Activated CD4-positive, alpha-beta memory T cell treated with anti-CD3 and anti-CD28 coated beads, Interleukin-2, amount 10 ng/mL, durations not matched to agents 7 days and 5 days (primary cell): ENCODE measurements around the gene CCL17. TPM values are rescaled to one million over a fixed set of nuclear protein-coding genes. Genes with fewer than 3 reads are reported as not detected.

Source experiments
- CTCF ChIA-PET: fragments of 350-600 bp; sonication (Branson Sonifier 250); formaldehyde crosslinking; loops from one replicate; lab custom pipeline; 2021; ENCODE audit warnings: antibody characterized with exemption, inconsistent platforms; lab: Charles Lee
- POLR2A ChIA-PET: fragments of 350-600 bp; sonication (Branson Sonifier 250); formaldehyde crosslinking; loops from one replicate; lab custom pipeline; 2021; ENCODE audit warnings: antibody characterized with exemption; lab: Charles Lee
- DNase-seq: peaks from one replicate; pipeline ENCODE4 v3.0.0-alpha.2; 2020
- H3K27ac Mint-ChIP-seq: one replicate; pipeline ENCODE4 v1.8.0; 2021; ENCODE audit warnings: mild to moderate bottlenecking, mixed read lengths
- H3K27me3 Mint-ChIP-seq: one replicate; pipeline ENCODE4 v1.8.0; 2021; ENCODE audit warnings: mixed read lengths
- H3K36me3 Mint-ChIP-seq: one replicate; pipeline ENCODE4 v1.8.0; 2021; ENCODE audit warnings: low read depth, mixed read lengths
- H3K4me1 Mint-ChIP-seq: one replicate; pipeline ENCODE4 v1.8.0; 2021; ENCODE audit warnings: mixed read lengths
- H3K4me3 Mint-ChIP-seq: one replicate; pipeline ENCODE4 v1.8.0; 2021; ENCODE audit warnings: mild to moderate bottlenecking, mixed read lengths
- H3K9me3 Mint-ChIP-seq: one replicate; pipeline ENCODE4 v1.8.0; 2021; ENCODE audit warnings: mixed read lengths
- total RNA-seq, 2 experiments: library from RNA; stranded (reverse); gene quantifications; one replicate each; pipeline ENCODE4 v1.2.3, GENCODE V29; 2021

The CCL17 gene
- total RNA-seq, 2 experiments from 2014 or later, result not detected

GRCh38 chr16:57382535-57383275 lies 21.9 kb upstream of the CCL17 start:
- Mint-ChIP-seq H3K4me1 (peaks cover 3% of the 10 kb centered on the region), H3K4me3 (no peak overlapping the region), H3K9me3 (no peaks in the 10 kb centered on the region), H3K27me3 (no peaks in the 10 kb centered on the region), H3K27ac (no peak overlapping the region), H3K36me3 (no peaks in the 10 kb centered on the region)
- ChIA-PET POLR2A (no interaction called here), CTCF (no interaction called here)
- DNase-seq, result no peak

GRCh38 chr16:57383276-57384247 lies 21.0 kb upstream of the CCL17 start:
- POLR2A ChIA-PET, result no interaction called here
- DNase-seq, result no peak
- Mint-ChIP-seq H3K27ac (no peak overlapping the region), H3K4me3 (no peak overlapping the region), H3K4me1 (peaks cover 4% of the 10 kb centered on the region), H3K36me3 (no peaks in the 10 kb centered on the region), H3K9me3 (no peaks in the 10 kb centered on the region), H3K27me3 (no peaks in the 10 kb centered on the region)
- CTCF ChIA-PET, result no interaction called here

GRCh38 chr16:57384248-57385070 lies 20.1 kb upstream of the CCL17 start:
- peaks cover 6% of the 10 kb centered on the region for H3K4me1 Mint-ChIP-seq
- ChIA-PET CTCF (no interaction called here), POLR2A (no interaction called here)
- H3K27ac Mint-ChIP-seq, result no peak overlapping the region
- no peak overlapping the region for H3K4me3 Mint-ChIP-seq
- DNase-seq, result no peak
- peaks cover 5% of the 10 kb centered on the region for H3K9me3 Mint-ChIP-seq
- no peaks in the 10 kb centered on the region for H3K36me3 Mint-ChIP-seq
- H3K27me3 Mint-ChIP-seq, result no peaks in the 10 kb centered on the region

GRCh38 chr16:57385083-57385482 lies 19.5 kb upstream of the CCL17 start:
- CTCF ChIA-PET, result no interaction called here
- H3K9me3 Mint-ChIP-seq, result peaks cover 5% of the 10 kb centered on the region
- DNase-seq, result no peak

GRCh38 chr16:57386381-57386951 lies 18.1 kb upstream of the CCL17 start:
- no peak for DNase-seq
- Mint-ChIP-seq H3K4me1 (peaks cover 6% of the 10 kb centered on the region), H3K27me3 (peaks cover 4% of the 10 kb centered on the region), H3K9me3 (peaks cover 5% of the 10 kb centered on the region), H3K27ac (no peak overlapping the region), H3K36me3 (no peaks in the 10 kb centered on the region), H3K4me3 (no peak overlapping the region)
- POLR2A ChIA-PET, result no interaction called here
- CTCF ChIA-PET, result no interaction called here

More at GRCh38 chr16:57385083-57385482, 19.5 kb upstream of the CCL17 start:
- H3K27me3 Mint-ChIP-seq, result no peaks in the 10 kb centered on the region
- no peaks in the 10 kb centered on the region for H3K36me3 Mint-ChIP-seq
- H3K4me3 Mint-ChIP-seq, result no peak overlapping the region
- H3K4me1 Mint-ChIP-seq, result peaks cover 6% of the 10 kb centered on the region
- H3K27ac Mint-ChIP-seq, result no peak overlapping the region
- POLR2A ChIA-PET, result no interaction called here

- Mint-ChIP-seq H3K4me1 (peaks cover 6% of the 10 kb centered on the region), H3K36me3 (no peaks in the 10 kb centered on the region), H3K9me3 (peaks cover 5% of the 10 kb centered on the region), H3K27ac (no peak overlapping the region), H3K4me3 (no peak overlapping the region), H3K27me3 (peaks cover 4% of the 10 kb centered on the region)
- no peak for DNase-seq
- ChIA-PET POLR2A (no interaction called here), CTCF (no interaction called here)
Measured at GRCh38 chr16:57387598-57388354, 16.8 kb upstream of the CCL17 start.

- Mint-ChIP-seq H3K36me3 (no peaks in the 10 kb centered on the region), H3K27ac (no peak overlapping the region), H3K4me3 (no peak overlapping the region), H3K9me3 (peaks cover 5% of the 10 kb centered on the region), H3K4me1 (peaks cover 6% of the 10 kb centered on the region), H3K27me3 (peaks cover 4% of the 10 kb centered on the region)
- ChIA-PET POLR2A (no interaction called here), CTCF (no interaction called here)
- no peak for DNase-seq
Measured at GRCh38 chr16:57388359-57389086, 16.0 kb upstream of the CCL17 start.

- H3K4me3 Mint-ChIP-seq, result no peak overlapping the region
- peaks cover 6% of the 10 kb centered on the region for H3K4me1 Mint-ChIP-seq
- DNase-seq, result no peak
- ChIA-PET CTCF (no interaction called here), POLR2A (no interaction called here)
- H3K36me3 Mint-ChIP-seq, result no peaks in the 10 kb centered on the region
- peaks cover 5% of the 10 kb centered on the region for H3K9me3 Mint-ChIP-seq
- H3K27me3 Mint-ChIP-seq, result peaks cover 4% of the 10 kb centered on the region
- H3K27ac Mint-ChIP-seq, result no peak overlapping the region
Measured at GRCh38 chr16:57389087-57389468, 15.5 kb upstream of the CCL17 start.

- no peak for DNase-seq
- Mint-ChIP-seq H3K27me3 (peaks cover 4% of the 10 kb centered on the region), H3K4me3 (no peak overlapping the region), H3K4me1 (peaks cover 6% of the 10 kb centered on the region), H3K27ac (no peak overlapping the region), H3K9me3 (peaks cover 5% of the 10 kb centered on the region), H3K36me3 (no peaks in the 10 kb centered on the region)
- ChIA-PET CTCF (no interaction called here), POLR2A (no interaction called here)
Measured at GRCh38 chr16:57390636-57391295, 13.8 kb upstream of the CCL17 start.

GRCh38 chr16:57391300-57391699 lies 13.3 kb upstream of the CCL17 start:
- Mint-ChIP-seq H3K27ac (no peak overlapping the region), H3K27me3 (peaks cover 4% of the 10 kb centered on the region), H3K9me3 (peaks cover 5% of the 10 kb centered on the region), H3K4me3 (no peak overlapping the region), H3K4me1 (peaks cover 6% of the 10 kb centered on the region), H3K36me3 (no peaks in the 10 kb centered on the region)
- POLR2A ChIA-PET, result no interaction called here
- DNase-seq, result no peak
- CTCF ChIA-PET, result interaction anchor here (0.6 kb wide), 1 partner anchor 38 kb away, joined by 3 read pairs; no protein-coding TSS in a partner anchor

- ChIA-PET POLR2A (no interaction called here), CTCF (interaction anchor here (0.6 kb wide), 1 partner anchor 37 kb away, joined by 3 read pairs; no protein-coding TSS in a partner anchor)
- H3K36me3 Mint-ChIP-seq, result no peaks in the 10 kb centered on the region
- H3K4me1 Mint-ChIP-seq, result peaks cover 6% of the 10 kb centered on the region
- peaks cover 4% of the 10 kb centered on the region for H3K27me3 Mint-ChIP-seq
- H3K27ac Mint-ChIP-seq, result no peak overlapping the region
- DNase-seq, result no peak
- peaks cover 5% of the 10 kb centered on the region for H3K9me3 Mint-ChIP-seq
- no peak overlapping the region for H3K4me3 Mint-ChIP-seq
Measured at GRCh38 chr16:57391708-57392107, 12.9 kb upstream of the CCL17 start.
